GM18909 (cell line): Measurements from ENCODE around the gene KCNH1.
"Not testable (repeated sequence)": the region's sequence is repeated elsewhere in the genome, so short reads cannot be mapped to it uniquely, and the experiment has no call there.

Experiments
- ATAC-seq: cut with Tn5 transposase; IDR thresholded peaks from one replicate; pipeline ENCODE4 v1.9.1; 2021; ENCODE audit warnings: mild to moderate bottlenecking; ENCODE audit not compliant: unreplicated experiment, poor library complexity

The KCNH1 gene

GRCh38 chr1:211111351-211111750, 22.6 kb downstream of the KCNH1 start:
- ATAC-seq: no peak

GRCh38 chr1:211101481-211101880, 32.5 kb downstream of the KCNH1 start:
- no peak for ATAC-seq

GRCh38 chr1:211099393-211099792, 34.6 kb downstream of the KCNH1 start:
- no peak for ATAC-seq

DNA sequence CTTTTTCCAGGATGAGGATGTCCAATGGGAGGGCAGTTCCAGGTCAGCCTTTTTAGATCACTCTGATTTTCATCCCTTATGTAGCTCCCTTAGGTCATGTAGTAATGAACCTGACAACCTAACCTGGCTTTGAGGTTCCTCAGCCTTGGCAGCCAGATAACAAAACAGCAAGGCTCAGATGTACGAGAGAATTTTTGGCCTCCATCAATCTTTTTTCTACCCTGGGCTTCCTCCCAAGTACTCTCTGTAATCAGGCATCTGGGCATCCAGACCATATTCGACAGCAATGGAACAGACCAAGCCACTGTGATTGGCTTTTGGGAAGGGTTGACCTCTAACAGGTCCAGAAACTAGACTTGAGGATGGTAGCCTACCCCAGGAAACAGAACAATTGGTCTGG, 38.6 kb downstream of the KCNH1 start:
- ATAC-seq: no peak

DNA sequence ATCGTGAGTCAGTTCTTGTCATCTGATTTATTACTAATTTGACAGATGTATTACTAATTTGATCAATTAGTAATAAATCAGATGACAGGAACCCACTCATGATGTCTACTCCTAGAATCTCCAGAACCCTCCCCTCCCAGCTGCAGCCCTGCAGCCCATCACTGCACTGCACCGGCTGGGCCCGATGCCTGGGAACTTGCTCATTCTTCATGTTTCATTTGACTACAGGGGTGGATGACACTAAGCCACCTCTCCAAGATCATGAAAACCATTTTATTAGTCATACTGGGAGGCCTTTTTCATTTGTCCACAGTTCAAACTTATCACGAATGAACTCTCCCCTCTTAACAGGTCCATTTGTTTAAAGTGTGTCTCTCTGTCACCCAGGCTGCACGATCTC, 41.0 kb downstream of the KCNH1 start:
- no peak for ATAC-seq

DNA sequence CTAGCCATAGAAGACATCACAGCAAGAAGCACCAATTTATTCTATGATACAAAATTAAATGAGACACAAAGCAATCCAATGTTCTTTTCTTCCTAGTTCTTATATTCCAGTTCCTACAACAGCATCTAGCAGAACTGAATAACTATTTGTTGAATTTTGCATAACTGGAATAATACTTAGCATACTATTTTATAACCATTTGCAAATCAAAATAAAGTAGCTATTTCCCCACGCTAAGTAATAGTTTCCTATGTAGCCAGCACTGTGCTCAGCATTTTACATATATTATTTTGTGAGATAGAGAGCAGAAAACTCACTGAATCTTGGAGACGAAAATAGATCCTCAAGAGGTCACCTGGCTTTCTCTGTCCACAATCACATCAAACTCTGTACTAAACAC, 42.1 kb downstream of the KCNH1 start:
- no peak for ATAC-seq

- no peak for ATAC-seq
Measured at GRCh38 chr1:211089536-211089935, 44.4 kb downstream of the KCNH1 start.

- no peak for ATAC-seq
Measured at GRCh38 chr1:211088156-211088555, 45.8 kb downstream of the KCNH1 start.

- ATAC-seq: no peak
Measured at GRCh38 chr1:211082824-211083223, 51.1 kb downstream of the KCNH1 start.

DNA sequence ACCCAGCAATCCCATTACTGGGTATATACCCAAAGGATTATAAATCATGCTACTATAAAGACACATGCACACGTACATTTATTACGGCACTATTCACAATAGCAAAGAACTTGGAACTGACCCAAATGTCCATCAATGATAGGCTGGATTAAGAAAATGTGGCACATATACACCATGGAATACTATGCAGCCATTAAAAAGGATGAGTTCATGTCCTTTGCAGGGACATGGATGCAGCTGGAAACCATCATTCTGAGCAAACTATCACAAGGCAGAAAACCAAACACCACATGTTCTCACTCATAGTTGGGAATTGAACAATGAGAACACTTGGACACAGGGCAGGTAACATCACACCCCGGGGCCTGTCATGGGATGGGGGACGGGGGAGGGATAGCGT, 52.5 kb downstream of the KCNH1 start:
- not testable (repeated sequence) for ATAC-seq

DNA sequence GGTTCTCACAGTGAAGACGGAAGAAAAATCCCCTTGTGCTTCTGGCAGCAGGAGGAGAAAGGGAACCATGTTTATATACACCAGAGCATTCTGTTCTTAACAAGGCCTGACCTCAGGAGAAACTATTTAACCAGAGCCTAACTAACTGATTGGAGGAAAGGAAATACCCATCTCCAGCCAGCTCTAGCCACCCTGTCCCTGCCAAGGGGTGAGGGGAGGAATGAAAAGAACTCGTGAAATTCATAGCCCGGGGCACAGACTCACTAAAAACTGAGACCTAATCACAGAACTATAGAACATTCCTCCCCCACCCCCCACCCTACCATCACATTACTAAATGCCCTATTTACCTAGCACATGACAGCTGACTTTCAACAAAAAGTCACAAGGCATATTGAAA, 65.0 kb downstream of the KCNH1 start:
- no peak for ATAC-seq

DNA sequence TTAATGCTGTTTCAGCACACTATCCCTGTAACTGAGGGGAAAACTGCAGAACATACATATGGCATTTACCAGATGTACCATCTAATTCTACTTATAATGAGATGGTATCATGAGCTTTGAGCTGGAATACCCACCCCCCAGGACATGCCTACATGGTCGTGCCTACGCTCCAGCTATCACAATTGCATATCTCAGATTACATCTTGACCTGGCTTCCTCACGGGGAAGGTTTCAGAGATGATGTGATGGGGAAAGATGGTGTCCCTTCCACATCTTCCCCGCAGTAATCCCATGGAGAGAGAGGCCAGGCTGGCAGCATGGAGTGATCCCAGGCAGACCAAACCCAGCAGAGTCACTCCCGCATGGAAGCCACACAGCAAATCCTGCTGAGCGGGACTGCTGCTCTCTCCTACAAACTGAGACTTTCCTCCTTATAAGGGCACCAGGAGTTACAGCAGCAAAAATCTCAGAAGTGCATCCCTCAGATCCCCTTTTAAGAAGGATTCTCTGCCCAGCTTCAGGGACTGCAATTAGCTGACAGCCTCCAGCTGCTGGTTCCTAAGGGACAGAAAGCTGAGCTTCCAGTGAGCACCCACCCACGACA, 67.1 kb downstream of the KCNH1 start:
- ATAC-seq: no peak

DNA sequence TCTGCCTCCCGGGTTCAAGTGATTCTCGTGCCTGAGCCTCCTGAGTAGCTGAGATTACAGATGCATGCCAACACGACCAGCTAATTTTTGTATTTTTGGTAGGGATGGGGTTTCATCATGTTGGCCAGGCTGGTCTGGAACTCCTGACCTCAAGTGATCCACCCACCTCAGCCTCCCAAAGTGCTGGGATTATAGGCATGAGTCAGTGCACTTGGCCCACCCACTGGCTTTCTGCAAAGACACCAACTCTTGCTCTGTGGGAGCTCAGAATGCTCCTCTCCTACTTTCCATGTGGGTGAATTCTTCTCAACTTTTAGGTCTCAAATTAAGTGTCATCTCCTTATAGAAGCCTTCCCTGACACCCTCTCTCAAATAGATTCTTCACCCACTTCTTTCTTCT, 92.1 kb downstream of the KCNH1 start:
- not testable (repeated sequence) for ATAC-seq

DNA sequence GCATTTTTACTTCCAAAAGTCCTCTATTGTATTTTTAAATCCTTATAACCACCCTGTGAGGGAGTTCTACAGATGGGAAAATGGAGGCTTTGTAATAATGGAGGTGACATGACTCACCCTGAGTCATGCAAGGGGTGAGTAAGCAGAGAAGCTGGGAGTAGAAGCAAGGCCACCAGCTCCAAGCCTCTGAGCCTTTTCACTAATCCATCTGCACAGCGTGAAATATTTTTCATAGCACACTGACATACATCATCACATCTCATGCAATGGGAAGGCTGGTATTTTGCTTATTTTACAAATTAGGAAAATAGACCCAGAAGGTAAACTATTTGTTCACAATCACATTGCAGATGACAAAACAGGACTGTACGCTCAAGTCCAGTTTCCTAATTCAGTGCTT, 96.9 kb downstream of the KCNH1 start:
- no peak for ATAC-seq

- no peak for ATAC-seq
Measured at GRCh38 chr1:211036381-211037060, 97.4 kb downstream of the KCNH1 start.

- ATAC-seq: no peak
Measured at GRCh38 chr1:211035821-211036380, 98.0 kb downstream of the KCNH1 start.

- ATAC-seq: no peak
Measured at GRCh38 chr1:211033921-211034525, 99.9 kb downstream of the KCNH1 start.

DNA sequence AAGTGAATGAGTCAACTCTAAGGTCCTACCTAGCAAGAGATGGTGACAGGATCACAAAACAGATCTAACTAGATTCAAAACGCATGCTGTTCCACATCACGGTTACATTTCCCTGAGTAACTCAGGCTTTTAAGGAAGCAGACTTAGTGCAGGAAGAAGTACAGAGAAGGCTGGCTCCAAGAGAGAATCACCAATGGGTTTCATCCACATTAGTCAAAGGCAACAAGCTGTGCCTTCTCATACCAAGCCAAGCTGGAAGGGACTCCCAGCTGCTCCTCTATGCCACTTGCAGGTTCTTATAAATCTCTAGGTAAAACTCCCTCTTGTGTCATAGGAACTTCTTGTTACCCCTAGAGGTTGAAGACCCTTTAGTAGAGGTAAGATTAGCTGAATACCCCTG, 109.0 kb downstream of the KCNH1 start:
- ATAC-seq: no peak

- no peak for ATAC-seq
Measured at GRCh38 chr1:211019266-211019665, 114.7 kb downstream of the KCNH1 start.

GRCh38 chr1:211018690-211019089, 115.3 kb downstream of the KCNH1 start:
- ATAC-seq: no peak

DNA sequence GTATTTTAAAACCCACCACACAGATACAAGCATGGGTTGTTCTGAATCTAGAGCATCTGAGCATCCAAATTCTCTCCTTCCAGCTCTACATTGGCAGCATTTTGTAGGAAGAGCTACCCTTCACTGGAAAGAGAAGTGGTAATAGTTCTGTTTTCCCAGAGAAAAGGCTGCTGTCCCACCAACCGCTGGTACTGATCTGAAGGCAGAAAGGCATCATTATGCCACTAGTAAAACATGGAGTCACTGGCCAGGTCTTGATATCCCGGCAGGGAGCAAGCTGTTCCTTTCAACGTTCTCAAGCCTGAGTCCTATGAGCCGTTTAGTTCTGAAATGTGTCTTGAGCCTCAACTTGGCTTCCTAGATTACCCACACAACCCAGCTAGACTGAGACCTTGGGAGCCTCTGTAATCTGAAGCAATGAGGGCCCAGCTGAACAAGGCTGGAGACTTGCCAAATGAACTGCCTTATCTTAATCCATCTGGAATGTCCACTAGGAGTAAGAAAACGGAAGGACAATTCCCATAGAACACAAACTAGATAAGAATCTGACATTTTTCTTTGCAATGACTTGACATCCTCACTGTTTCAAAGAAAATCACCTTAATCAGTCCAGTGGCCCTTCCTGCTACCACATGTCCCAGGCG, 116.8 kb downstream of the KCNH1 start:
- ATAC-seq: no peak
